Right lobe of liver (tissue), 6 donors: Measurements from ENCODE around the gene GNG12. TPM values are rescaled to one million over a fixed set of nuclear protein-coding genes. Genes with fewer than 3 reads are reported as not detected.
A peak's percentile ranks its signal among the peaks of the same experiment; 100 is the strongest.

Experiments used
- ATAC-seq, 4 donors: fragments of 200-7000 bp; cut with Tn5 transposase; one replicate each; pipeline ENCODE4 v1.9.1; 2020; ENCODE audit warnings: mild to moderate bottlenecking in 4 of 4, moderate library complexity in 4 of 4
- DNase-seq, 3 donors: peaks; one replicate each; pipeline ENCODE4 v3.0.0-alpha.2; 2020
- H3K27ac ChIP-seq, 3 donors: fragments of 200-600 bp; one replicate each; pipeline ENCODE4 v1.8.0; 2022
- H3K27me3 ChIP-seq, 2 donors: fragments of 200-600 bp; one replicate each; pipeline ENCODE4 v1.8.0; 2022
- H3K36me3 ChIP-seq, 4 donors: fragments of 200-600 bp; sonication (generic) in 1 of 4; one replicate each; pipeline versions ENCODE4 v1.5.1 to v1.8.0; 2017 to 2022; ENCODE audit warnings: control low read depth in 1 of 4
- H3K4me1 ChIP-seq, 4 donors: fragments of 200-600 bp; sonication (generic) in 1 of 4; one replicate each; pipeline versions ENCODE4 v1.5.1 to v1.8.0; 2017 to 2022; ENCODE audit warnings: control low read depth in 1 of 4
- H3K4me3 ChIP-seq, 3 donors: fragments of 200-600 bp; one replicate each; pipeline ENCODE4 v1.8.0; 2022
- H3K9me3 ChIP-seq, 4 donors: fragments of 200-600 bp; sonication (generic) in 1 of 4; one replicate each; pipeline versions ENCODE4 v1.5.1 to v1.8.0; 2017 to 2022; ENCODE audit warnings: control low read depth in 1 of 4
- POLR2A ChIP-seq: fragments of 450-650 bp; IDR thresholded peaks from one replicate; pipeline ENCODE4 v1.6.1; 2017; ENCODE audit warnings: antibody characterized with exemption, mild to moderate bottlenecking
- WGBS: methylation state at CpG from one replicate; pipeline ENCODE4 v1.1.6; 2018; ENCODE audit warnings: low coverage, low lambda C conversion rate; ENCODE audit not compliant: insufficient coverage; ENCODE audit errors: missing lambda C conversion rate; 5-methylcytosine and 5-hydroxymethylcytosine counted together
- intact Hi-C, 2 donors: fragments of 100-400 bp; cut with DNase I; formaldehyde crosslinking; loops; one replicate each; pipeline versions ENCODE4 v1.11.2 to v1.14.1; 2022
- total RNA-seq, 6 experiments: library from RNA; depleted of rRNA in 2 of 6; stranded (reverse); fragments of >200 nt in 2 of 6; fragmentation: NEBNext Ultra II Directional in 3 of 6; extraction: Animal tissue kit (Norgen Biotek cat#: 25700) in 3 of 6; gene quantifications; one replicate each; pipeline versions ENCODE4 v1.1.0 to v1.2.4, GENCODE V29; 2016 to 2023
- TF ChIP-seq, protein P1 (sequence below), 4 donors: fragments of 200-600 bp in 3 of 4; fragments of 450-650 bp in 1 of 4; IDR thresholded peaks; one replicate each; pipeline versions ENCODE4 v1.5.1 to v1.8.0; 2016 to 2022; ENCODE audit warnings: antibody characterized with exemption in 4 of 4, mild to moderate bottlenecking in 2 of 4
- donor health status: DM: no; HTN: yes; CAD: no.
- donor health status: DM: no; HTN: no; CAD: no.
- donor health status: DM: no; HTN: no; CAD: no.
- donor health status: DM: no; HTN: yes; CAD: no.
- donor health status: DM: no; HTN: yes; CAD: no.

The GNG12 gene
- total RNA-seq, 6 experiments from 2014 or later, result 18.8 to 52.7 (median 33.9) TPM

DNA sequence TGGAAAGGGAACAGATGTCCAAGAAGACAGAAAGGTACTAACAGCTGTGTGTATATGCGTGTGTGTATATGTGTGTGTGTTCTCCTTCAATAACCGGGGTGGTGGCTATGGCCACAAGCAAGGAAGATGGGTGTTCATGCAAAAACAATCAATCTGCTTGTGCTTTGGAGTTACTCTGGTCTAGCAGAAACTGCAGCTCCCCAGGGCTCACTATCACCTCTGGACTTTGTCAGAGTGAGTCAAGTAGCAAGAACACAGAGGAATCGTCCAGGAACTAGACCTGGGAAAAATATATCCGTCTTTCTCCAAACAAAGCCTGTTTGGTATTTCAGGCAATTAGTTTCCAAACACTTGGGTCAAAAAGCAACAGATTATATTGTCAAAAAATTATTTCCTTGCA, 68.6 kb downstream of the GNG12 start:
- Histone ChIP-seq H3K4me1 (peaks cover 0 to 15% (median 5%) of the 10 kb centered on the region in 4 donors), H3K27ac (peak overlapping the region in 1 of 3 donors; percentile 7), H3K27me3 (no peaks in the 10 kb centered on the region), H3K36me3 (no peaks in the 10 kb centered on the region), H3K4me3 (no peak overlapping the region), H3K9me3 (no peaks in the 10 kb centered on the region)
- no peak for DNase-seq
- intact Hi-C loops, result loop anchor here in 1 of 2 donors (10.0 kb wide), 2 partner anchors 70 to 230 kb away; partner anchors contain the start of gene GNG12
- WGBS, result 58% methylated on average over 4 of the region's 4 CpGs
- ATAC-seq, result peak in 1 of 4 donors; percentile 42
- TF ChIP-seq POLR2A, result no peak
- TF ChIP-seq, protein P1, sequence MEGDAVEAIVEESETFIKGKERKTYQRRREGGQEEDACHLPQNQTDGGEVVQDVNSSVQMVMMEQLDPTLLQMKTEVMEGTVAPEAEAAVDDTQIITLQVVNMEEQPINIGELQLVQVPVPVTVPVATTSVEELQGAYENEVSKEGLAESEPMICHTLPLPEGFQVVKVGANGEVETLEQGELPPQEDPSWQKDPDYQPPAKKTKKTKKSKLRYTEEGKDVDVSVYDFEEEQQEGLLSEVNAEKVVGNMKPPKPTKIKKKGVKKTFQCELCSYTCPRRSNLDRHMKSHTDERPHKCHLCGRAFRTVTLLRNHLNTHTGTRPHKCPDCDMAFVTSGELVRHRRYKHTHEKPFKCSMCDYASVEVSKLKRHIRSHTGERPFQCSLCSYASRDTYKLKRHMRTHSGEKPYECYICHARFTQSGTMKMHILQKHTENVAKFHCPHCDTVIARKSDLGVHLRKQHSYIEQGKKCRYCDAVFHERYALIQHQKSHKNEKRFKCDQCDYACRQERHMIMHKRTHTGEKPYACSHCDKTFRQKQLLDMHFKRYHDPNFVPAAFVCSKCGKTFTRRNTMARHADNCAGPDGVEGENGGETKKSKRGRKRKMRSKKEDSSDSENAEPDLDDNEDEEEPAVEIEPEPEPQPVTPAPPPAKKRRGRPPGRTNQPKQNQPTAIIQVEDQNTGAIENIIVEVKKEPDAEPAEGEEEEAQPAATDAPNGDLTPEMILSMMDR (IDR thresholded peaks at IDR 0.05), result no peak

DNA sequence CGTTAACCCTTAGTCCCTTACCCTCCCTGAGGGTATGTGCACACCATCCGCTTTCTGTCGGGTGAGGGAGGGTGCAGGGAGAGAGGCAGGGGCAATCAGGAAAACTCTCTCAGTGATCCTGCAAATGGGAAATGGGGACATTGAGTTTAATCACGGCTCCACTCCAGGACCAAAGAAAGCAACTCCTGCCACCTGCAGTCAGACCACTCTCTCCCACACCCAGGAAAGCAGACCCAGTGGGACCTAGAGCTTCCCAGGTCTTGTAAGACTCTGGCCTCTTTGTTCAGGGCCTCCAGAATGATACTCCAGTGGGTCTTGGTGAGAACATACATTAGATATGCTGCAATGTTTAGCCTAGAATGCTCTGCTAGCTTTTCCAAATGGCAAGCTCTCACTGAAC, 71.5 kb downstream of the GNG12 start:
- peaks cover 0 to 22% (median 10%) of the 10 kb centered on the region in 4 donors for H3K4me1 ChIP-seq
- WGBS, result 33% methylated on average over 1 of the region's 4 CpGs
- intact Hi-C loops, result loop anchor here in 1 of 2 donors (10.0 kb wide), 2 partner anchors 73 to 227 kb away; partner anchors contain the start of gene GNG12
- no peaks in the 10 kb centered on the region for H3K9me3 ChIP-seq
- no peak overlapping the region for H3K4me3 ChIP-seq
- ATAC-seq, result no peak
- H3K27ac ChIP-seq, result peak overlapping the region in 1 of 3 donors; percentile 5
- TF ChIP-seq, protein P1 (IDR thresholded peaks at IDR 0.05), result no peak
- TF ChIP-seq POLR2A, result no peak
- no peak for DNase-seq
- H3K36me3 ChIP-seq, result no peaks in the 10 kb centered on the region
- H3K27me3 ChIP-seq, result no peaks in the 10 kb centered on the region

DNA sequence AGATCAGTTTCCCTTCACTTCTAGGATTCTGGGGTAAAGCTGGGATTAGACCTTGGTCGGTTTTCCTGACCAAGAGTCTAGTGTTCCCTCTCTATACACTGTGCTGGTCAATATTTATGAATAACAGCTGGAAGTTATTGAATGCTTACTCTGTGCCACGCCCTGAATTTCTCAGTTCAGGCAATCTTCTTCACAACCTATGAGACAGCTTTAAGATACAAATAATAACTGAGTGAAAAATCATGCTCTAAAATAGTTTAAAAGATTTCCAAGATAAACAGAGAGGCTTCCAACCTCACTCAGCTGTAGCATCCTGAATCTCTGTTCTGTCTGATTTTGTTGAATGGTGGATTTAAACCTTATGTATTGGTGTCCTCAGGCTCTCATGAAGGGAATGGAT, 72.2 kb downstream of the GNG12 start:
- Histone ChIP-seq H3K27me3 (no peaks in the 10 kb centered on the region), H3K36me3 (no peaks in the 10 kb centered on the region), H3K4me1 (peaks cover 0 to 22% (median 10%) of the 10 kb centered on the region in 4 donors), H3K27ac (peak overlapping the region in 2 of 3 donors; percentile 84 to 95), H3K4me3 (no peak overlapping the region), H3K9me3 (no peaks in the 10 kb centered on the region)
- TF ChIP-seq POLR2A, result no peak
- TF ChIP-seq, protein P1 (IDR thresholded peaks at IDR 0.05), result no peak
- DNase-seq, result no peak
- no peak for ATAC-seq
- 64% methylated on average over 2 of the region's 2 CpGs for WGBS
- intact Hi-C loops, result loop anchor here in 1 of 2 donors (10.0 kb wide), 2 partner anchors 74 to 226 kb away; partner anchors contain the start of gene GNG12

- intact Hi-C loops, result loop anchor here in 1 of 2 donors (10.0 kb wide), 2 partner anchors 75 to 225 kb away; partner anchors contain the start of gene GNG12
- TF ChIP-seq, protein P1 (IDR thresholded peaks at IDR 0.05), result peak; percentile 79 to 87 (median 84)
- TF ChIP-seq POLR2A, result peak; percentile 61
- 11% methylated on average over 14 of the region's 14 CpGs for WGBS
- H3K4me1 ChIP-seq, result peaks cover 0 to 22% (median 10%) of the 10 kb centered on the region in 4 donors
- H3K27me3 ChIP-seq, result no peaks in the 10 kb centered on the region
- DNase-seq, result peak; percentile 45 to 90 (median 82)
- H3K36me3 ChIP-seq, result no peaks in the 10 kb centered on the region
- H3K27ac ChIP-seq, result peak overlapping the region; percentile 67 to 95 (median 84)
- ATAC-seq, result peak; percentile 91 to 98 (median 96)
- no peak overlapping the region for H3K4me3 ChIP-seq
- no peaks in the 10 kb centered on the region for H3K9me3 ChIP-seq
These were observed 73.0 kb downstream of the GNG12 start for GRCh38 chr1:67760030-67760821.
